Spinal cord (tissue), 10 donors: Measurements from ENCODE around the gene LIMK1. TPM values are rescaled to one million over a fixed set of nuclear protein-coding genes. Genes with fewer than 3 reads are reported as not detected.
A peak's percentile ranks its signal among the peaks of the same experiment; 100 is the strongest.
"Not testable (repeated sequence)": the region's sequence is repeated elsewhere in the genome, so short reads cannot be mapped to it uniquely, and the experiment has no call there.

Source experiments
- DNase-seq, 6 donors: peaks; one replicate each; pipeline versions ENCODE4 v3.0.0 to v3.0.0-alpha.2; 2013 to 2015; ENCODE audit warnings: low spot score in 6 of 6, low read depth in 4 of 6
- H3K27ac ChIP-seq: one replicate; pipeline ENCODE4 v1.5.1; 2013; ENCODE audit warnings: low read depth, low read length, control low read depth
- H3K27me3 ChIP-seq: one replicate; pipeline ENCODE4 v1.6.1; 2013; ENCODE audit warnings: low read length; ENCODE audit not compliant: control insufficient read depth, insufficient read depth
- H3K36me3 ChIP-seq: one replicate; pipeline ENCODE4 v1.6.1; 2013; ENCODE audit warnings: low read length; ENCODE audit not compliant: control insufficient read depth, insufficient read depth
- H3K4me1 ChIP-seq: one replicate; pipeline ENCODE4 v1.6.1; 2013; ENCODE audit warnings: low read length; ENCODE audit not compliant: control insufficient read depth, insufficient read depth
- H3K4me3 ChIP-seq: one replicate; pipeline ENCODE4 v1.5.1; 2013; ENCODE audit warnings: low read depth, low read length, control low read depth
- H3K9me3 ChIP-seq: one replicate; pipeline ENCODE4 v1.6.1; 2013; ENCODE audit warnings: low read length; ENCODE audit not compliant: control insufficient read depth, insufficient read depth
- WGBS: methylation state at CpG from one replicate; pipeline ENCODE4 v1.1.5; 2013; ENCODE audit warnings: missing lambda C conversion rate; ENCODE audit not compliant: insufficient coverage; 5-methylcytosine and 5-hydroxymethylcytosine counted together
- polyA plus RNA-seq, 2 donors: library from polyadenylated mRNA; unstranded; fragments of 120-200 nt; gene quantifications; one replicate each; pipeline ENCODE4 v1.2.1, GENCODE V29; 2013; ENCODE audit not compliant: insufficient read length in 2 of 2
- total RNA-seq, 2 donors: library from RNA; depleted of rRNA in 1 of 2; stranded (reverse); fragments of 120-200 nt in 1 of 2; fragments of >200 nt in 1 of 2; gene quantifications; one replicate each; pipeline versions ENCODE4 v1.2.3 to v1.2.4, GENCODE V29; 2013 to 2014
- donor health status: healthy.

LIMK1 gene
- total and polyA plus RNA-seq, 4 donors, result 26.3 to 81.5 (median 58.5) TPM

DNA sequence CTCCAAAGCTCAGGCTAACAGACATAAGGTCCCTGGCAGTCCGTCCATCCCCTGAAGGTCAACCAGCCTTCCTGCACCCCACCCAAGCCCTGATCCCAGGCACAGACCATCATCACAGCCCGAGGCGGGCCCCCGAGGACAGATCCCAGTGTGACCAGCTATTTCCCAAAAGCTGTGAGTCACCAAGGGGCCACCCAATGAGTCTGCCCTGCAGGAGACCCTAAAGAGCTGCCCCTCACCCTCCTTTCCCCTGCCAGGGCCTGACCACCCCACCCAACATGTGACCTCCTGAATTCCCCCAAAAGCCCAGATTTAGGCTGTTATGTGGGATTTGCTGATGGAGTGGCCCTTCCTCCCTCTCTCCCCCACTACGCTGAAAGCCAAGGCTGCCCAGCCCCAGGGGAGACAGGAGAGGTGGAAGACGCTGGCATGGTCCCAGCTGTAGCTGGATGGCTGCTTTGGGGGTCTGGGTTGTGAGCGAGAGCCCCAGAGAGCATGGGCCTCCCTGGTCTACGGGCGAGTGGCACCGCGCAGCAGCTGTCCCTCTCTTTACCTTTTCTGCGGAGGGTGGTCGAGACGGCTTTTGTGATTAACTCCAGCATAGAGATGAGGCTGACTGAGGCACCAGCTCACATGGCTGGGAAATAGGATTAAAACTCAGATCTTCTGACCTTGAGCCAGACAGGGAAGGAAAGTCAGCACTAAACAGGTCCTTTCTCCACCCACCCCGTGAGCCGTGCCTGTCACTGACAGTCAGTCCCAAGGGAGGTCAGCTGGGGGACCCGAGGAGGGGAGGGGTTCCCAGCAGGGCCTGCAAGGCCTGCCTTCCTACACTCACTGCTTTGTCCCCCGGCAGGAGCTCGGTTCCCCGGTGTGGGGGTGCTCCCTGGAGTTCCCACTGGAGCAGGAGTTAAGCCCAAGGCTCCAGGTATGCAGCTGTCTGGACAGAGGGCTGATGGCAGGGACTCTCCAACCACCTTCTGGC, 38.9 kb upstream of the LIMK1 start:
- H3K4me1 ChIP-seq, result peaks cover 29% of the 10 kb centered on the region
- H3K36me3 ChIP-seq, result peaks cover 94% of the 10 kb centered on the region
- H3K27ac ChIP-seq, result no peak overlapping the region
- DNase-seq, result no peak
- no peaks in the 10 kb centered on the region for H3K27me3 ChIP-seq
- WGBS, result 57% methylated on average over 8 of the region's 20 CpGs
- H3K4me3 ChIP-seq, result no peak overlapping the region
- no peaks in the 10 kb centered on the region for H3K9me3 ChIP-seq

DNA sequence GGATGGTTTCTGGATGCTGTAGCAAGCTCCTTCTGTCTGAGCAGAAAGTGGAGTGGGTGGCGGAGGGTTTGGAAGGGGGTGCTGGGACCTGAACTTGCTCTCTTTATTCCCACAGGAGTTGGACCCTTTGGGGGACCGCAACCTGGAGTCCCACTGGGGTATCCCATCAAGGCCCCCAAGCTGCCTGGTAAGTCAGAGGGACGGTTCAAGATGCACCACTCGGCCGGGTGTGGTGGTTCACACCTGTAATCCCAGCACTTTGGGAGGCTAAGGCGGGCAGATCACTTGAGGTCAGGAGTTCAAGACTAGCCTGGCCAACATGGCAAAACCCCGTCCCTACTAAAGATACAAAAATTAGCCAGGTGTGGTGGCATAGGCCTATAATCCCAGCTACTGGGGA, 37.0 kb upstream of the LIMK1 start:
- H3K9me3 ChIP-seq, DNase-seq, H3K27me3 ChIP-seq, H3K27ac ChIP-seq, H3K4me3 ChIP-seq: not testable (repeated sequence)
- Histone ChIP-seq H3K4me1 (peaks cover 21% of the 10 kb centered on the region), H3K36me3 (peaks cover 90% of the 10 kb centered on the region)
- 97% methylated on average over 5 of the region's 7 CpGs for WGBS

- no peak for DNase-seq
- H3K27ac ChIP-seq, result no peak overlapping the region
- no peaks in the 10 kb centered on the region for H3K27me3 ChIP-seq
- WGBS, result 89% methylated on average over 3 of the region's 5 CpGs
- peaks cover 92% of the 10 kb centered on the region for H3K36me3 ChIP-seq
- peaks cover 17% of the 10 kb centered on the region for H3K4me1 ChIP-seq
- H3K9me3 ChIP-seq, result no peaks in the 10 kb centered on the region
- H3K4me3 ChIP-seq, result no peak overlapping the region
Measured at GRCh38 chr7:74047804-74048380, 35.7 kb upstream of the LIMK1 start.

DNA sequence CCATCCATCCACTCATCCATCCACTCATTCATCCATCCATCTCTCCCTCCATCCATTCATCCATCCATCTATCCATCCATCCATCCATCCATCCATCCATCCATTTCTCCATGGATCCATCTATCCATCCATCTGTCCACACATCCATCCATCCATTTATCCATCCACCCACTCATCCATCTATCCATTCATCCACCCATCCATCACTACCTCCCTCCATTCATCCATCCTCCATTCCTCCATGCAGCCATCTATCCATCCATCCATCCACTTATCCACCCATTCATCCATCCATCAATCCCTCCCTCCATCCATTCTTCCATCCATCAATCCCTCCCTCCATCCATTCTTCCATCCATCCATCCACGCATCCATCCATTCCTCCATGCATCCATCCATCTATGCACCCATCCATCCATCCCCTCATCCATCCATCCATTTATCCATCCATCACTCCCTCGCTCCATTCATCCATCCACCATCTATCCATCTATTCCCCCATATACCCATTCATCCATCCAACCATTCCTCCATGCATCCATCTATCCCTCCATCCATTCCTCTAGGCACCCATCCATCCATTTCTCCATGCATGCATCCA, 34.5 kb upstream of the LIMK1 start:
- H3K36me3 ChIP-seq, result peaks cover 91% of the 10 kb centered on the region
- WGBS, result 95% methylated on average over 2 of the region's 2 CpGs
- no peaks in the 10 kb centered on the region for H3K27me3 ChIP-seq
- peaks cover 7% of the 10 kb centered on the region for H3K4me1 ChIP-seq
- H3K4me3 ChIP-seq, result no peak overlapping the region
- no peak for DNase-seq
- no peaks in the 10 kb centered on the region for H3K9me3 ChIP-seq
- no peak overlapping the region for H3K27ac ChIP-seq

- WGBS, result 90% methylated on average over 3 of the region's 3 CpGs
- peaks cover 83% of the 10 kb centered on the region for H3K36me3 ChIP-seq
Measured at GRCh38 chr7:74049997-74050798, 33.4 kb upstream of the LIMK1 start.

GRCh38 chr7:74051193-74051592, 32.4 kb upstream of the LIMK1 start:
- H3K27me3 ChIP-seq, result no peaks in the 10 kb centered on the region
- no peak overlapping the region for H3K27ac ChIP-seq
- 70% methylated on average over 8 of the region's 10 CpGs for WGBS
- no peak overlapping the region for H3K4me3 ChIP-seq
- peaks cover 79% of the 10 kb centered on the region for H3K36me3 ChIP-seq
- peaks cover 4% of the 10 kb centered on the region for H3K4me1 ChIP-seq
- H3K9me3 ChIP-seq, result no peaks in the 10 kb centered on the region
- peak in 1 of 6 donors; percentile 33 for DNase-seq

More at GRCh38 chr7:74049997-74050798, 33.4 kb upstream of the LIMK1 start:
- H3K27ac ChIP-seq, result no peak overlapping the region
- H3K9me3 ChIP-seq, result no peaks in the 10 kb centered on the region
- peaks cover 5% of the 10 kb centered on the region for H3K4me1 ChIP-seq
- no peak for DNase-seq
- H3K4me3 ChIP-seq, result no peak overlapping the region
- no peaks in the 10 kb centered on the region for H3K27me3 ChIP-seq

DNA sequence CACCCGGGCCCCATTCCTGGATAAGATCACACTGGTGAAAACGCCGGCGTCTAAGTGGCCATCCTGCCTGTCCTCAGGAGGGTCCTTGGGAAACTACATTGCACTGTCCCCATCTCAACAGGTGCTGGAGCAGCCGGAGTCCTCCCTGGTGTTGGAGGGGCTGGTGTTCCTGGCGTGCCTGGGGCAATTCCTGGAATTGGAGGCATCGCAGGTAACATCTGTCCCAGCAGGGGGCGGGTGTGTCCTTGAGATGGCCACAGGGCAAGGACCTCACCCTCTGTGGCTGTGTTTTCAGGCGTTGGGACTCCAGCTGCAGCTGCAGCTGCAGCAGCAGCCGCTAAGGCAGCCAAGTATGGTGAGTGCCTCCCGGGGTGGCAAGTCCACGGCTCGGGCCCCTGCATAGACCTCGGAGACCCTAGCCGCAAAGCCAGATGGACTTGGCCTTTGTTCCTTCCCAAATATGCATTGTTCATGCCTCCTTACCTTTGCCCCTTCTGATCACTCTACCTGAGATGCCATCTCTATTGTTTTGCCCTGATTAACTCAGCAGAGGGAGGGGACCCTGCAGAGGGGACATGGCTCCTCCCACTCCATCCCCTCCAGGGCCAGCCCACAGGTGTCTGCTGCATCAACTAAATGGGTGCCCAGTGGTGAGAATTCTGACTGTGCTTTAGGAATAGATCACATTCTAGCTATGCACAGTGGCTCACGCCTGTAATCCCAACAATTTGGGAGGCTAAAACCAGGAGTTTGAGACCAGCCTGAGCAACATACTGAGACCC, 31.8 kb upstream of the LIMK1 start:
- Histone ChIP-seq H3K9me3 (no peaks in the 10 kb centered on the region), H3K4me1 (peaks cover 4% of the 10 kb centered on the region), H3K36me3 (peaks cover 79% of the 10 kb centered on the region), H3K4me3 (no peak overlapping the region), H3K27me3 (no peaks in the 10 kb centered on the region), H3K27ac (no peak overlapping the region)
- DNase-seq, result no peak
- WGBS, result 60% methylated on average over 11 of the region's 16 CpGs

DNA sequence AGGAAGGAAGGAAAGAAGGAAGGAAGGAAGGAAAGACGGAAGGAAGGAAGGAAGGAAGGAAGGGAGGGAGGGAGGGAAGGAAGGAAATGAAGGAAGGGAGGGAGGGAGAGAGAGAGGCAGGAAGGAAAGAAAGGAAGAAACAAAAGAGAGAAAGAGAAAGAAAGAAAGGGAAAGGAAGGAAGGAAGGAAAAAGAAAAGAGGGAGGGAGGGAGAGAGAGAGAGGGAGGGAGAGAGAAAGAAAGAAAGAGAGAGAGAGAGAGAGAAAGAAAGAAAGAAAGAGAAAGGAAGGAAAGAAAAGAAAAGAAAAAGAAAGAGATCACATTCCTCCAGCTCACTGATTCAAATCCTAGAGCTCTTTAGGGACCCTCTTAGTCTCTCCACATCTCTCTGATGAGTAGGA, 31.0 kb upstream of the LIMK1 start:
- Histone ChIP-seq H3K27me3 (no peaks in the 10 kb centered on the region), H3K9me3 (no peaks in the 10 kb centered on the region), H3K4me1 (peaks cover 4% of the 10 kb centered on the region), H3K27ac (no peak overlapping the region), H3K36me3 (peaks cover 78% of the 10 kb centered on the region), H3K4me3 (no peak overlapping the region)
- WGBS, result 80% methylated on average over 1 of the region's 1 CpG
- DNase-seq, result peak in 1 of 6 donors; percentile 10
